ENCODE data around the gene ZFX.

Gene ZFX

DNA sequence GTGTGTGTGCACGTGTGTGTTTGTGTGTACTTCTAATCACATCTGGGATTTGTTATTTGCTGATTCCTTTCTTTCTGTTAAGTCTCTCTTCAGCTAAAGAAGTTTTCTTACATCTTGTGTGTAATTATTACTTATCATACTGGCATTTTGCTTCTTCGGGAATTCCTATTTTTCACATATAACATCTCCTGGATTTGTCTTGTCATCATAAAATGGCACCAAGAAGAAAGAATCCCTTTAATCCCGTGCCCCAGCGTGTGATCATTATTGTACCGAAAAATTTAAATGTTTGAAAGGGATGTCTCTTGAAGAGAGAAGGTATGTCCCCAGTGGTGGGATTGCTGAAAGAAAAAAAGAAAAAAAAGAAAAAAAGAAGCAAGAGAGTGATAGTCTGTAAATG, 72.3 kb downstream of the ZFX start:
- H2BK5ac ChIP-seq (ENCODE audit: low read length): no peak overlapping the region
- H3K27me3 ChIP-seq (ENCODE audit: insufficient read depth, low read length, poor library complexity): no peaks in the 10 kb centered on the region
- no peak overlapping the region for H3K27ac ChIP-seq (ENCODE audit: low read depth, low read length)
- no peak overlapping the region for H2BK15ac ChIP-seq (replicated peaks; ENCODE audit: low read depth)
- DNase-seq: no peak
- no peak overlapping the region for H3K9ac ChIP-seq (ENCODE audit: low read length)
- H3K79me1 ChIP-seq (ENCODE audit: low read length): no peaks in the 10 kb centered on the region
- no peak overlapping the region for H2AK5ac ChIP-seq (ENCODE audit: low read length)
- no peak overlapping the region for H3K18ac ChIP-seq (ENCODE audit: low read length)
- H3K56ac ChIP-seq (ENCODE audit: low read length): no peak overlapping the region
- H3K79me2 ChIP-seq (ENCODE audit: control insufficient read depth, insufficient read depth, low read length): no peaks in the 10 kb centered on the region
- no peak overlapping the region for H3K23ac ChIP-seq (ENCODE audit: low read length)
- no peaks in the 10 kb centered on the region for H3K36me3 ChIP-seq (ENCODE audit: control insufficient read depth, insufficient read depth, low read length)
- no peak overlapping the region for H3K4me3 ChIP-seq (ENCODE audit: low read length)
- H4K8ac ChIP-seq (ENCODE audit: low read depth, low read length): no peak overlapping the region
- WGBS (ENCODE audit: extremely low coverage, insufficient coverage, low lambda C conversion rate): no CpG with 5 or more reads among the region's 5 CpGs
- no peak overlapping the region for H3K4ac ChIP-seq (ENCODE audit: low read depth, low read length)
- no peak overlapping the region for H4K5ac ChIP-seq (ENCODE audit: low read length)
- H3K4me2 ChIP-seq (ENCODE audit: low read length): no peak overlapping the region
- no peaks in the 10 kb centered on the region for H3K4me1 ChIP-seq (ENCODE audit: control insufficient read depth, low read depth, low read length)
- H2BK120ac ChIP-seq (ENCODE audit: low read depth, low read length): no peak overlapping the region

DNA sequence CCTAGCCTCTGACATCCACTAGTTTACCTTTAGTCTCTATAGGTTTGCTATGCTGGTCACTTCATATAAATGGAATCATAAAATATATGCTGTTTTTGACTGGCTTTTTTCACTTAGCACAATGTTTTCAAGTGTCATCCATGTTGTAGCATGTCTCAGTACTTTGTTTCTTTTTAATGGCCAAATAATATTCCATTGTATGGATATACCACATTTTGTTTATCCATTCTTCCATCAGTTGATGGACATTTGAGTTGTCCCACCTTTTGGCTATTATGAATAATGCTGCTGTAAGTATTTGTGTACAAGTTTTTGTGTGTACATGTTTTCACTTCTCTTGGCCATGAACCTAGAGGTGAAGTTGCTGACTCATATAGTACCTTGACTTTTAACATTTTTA, 75.7 kb downstream of the ZFX start:
- H2BK5ac ChIP-seq (ENCODE audit: low read length): no peak overlapping the region
- no peak overlapping the region for H2BK120ac ChIP-seq (ENCODE audit: low read depth, low read length)
- H3K36me3 ChIP-seq (ENCODE audit: control insufficient read depth, insufficient read depth, low read length): no peaks in the 10 kb centered on the region
- no peak overlapping the region for H4K5ac ChIP-seq (ENCODE audit: low read length)
- H3K9ac ChIP-seq (ENCODE audit: low read length): no peak overlapping the region
- H3K27me3 ChIP-seq (ENCODE audit: insufficient read depth, low read length, poor library complexity): no peaks in the 10 kb centered on the region
- H3K4me1 ChIP-seq (ENCODE audit: control insufficient read depth, low read depth, low read length): no peaks in the 10 kb centered on the region
- H3K56ac ChIP-seq (ENCODE audit: low read length): no peak overlapping the region
- H3K79me2 ChIP-seq (ENCODE audit: control insufficient read depth, insufficient read depth, low read length): no peaks in the 10 kb centered on the region
- no peak overlapping the region for H3K4me3 ChIP-seq (ENCODE audit: low read length)
- no peak overlapping the region for H2AK5ac ChIP-seq (ENCODE audit: low read length)
- H4K8ac ChIP-seq (ENCODE audit: low read depth, low read length): no peak overlapping the region
- no peak overlapping the region for H3K27ac ChIP-seq (ENCODE audit: low read depth, low read length)
- H2BK15ac ChIP-seq (replicated peaks; ENCODE audit: low read depth): no peak overlapping the region
- H3K79me1 ChIP-seq (ENCODE audit: low read length): no peaks in the 10 kb centered on the region
- no peak overlapping the region for H3K18ac ChIP-seq (ENCODE audit: low read length)
- no peak overlapping the region for H3K4ac ChIP-seq (ENCODE audit: low read depth, low read length)
- no peak overlapping the region for H3K4me2 ChIP-seq (ENCODE audit: low read length)
- no peak for DNase-seq
- no peak overlapping the region for H3K23ac ChIP-seq (ENCODE audit: low read length)

DNA sequence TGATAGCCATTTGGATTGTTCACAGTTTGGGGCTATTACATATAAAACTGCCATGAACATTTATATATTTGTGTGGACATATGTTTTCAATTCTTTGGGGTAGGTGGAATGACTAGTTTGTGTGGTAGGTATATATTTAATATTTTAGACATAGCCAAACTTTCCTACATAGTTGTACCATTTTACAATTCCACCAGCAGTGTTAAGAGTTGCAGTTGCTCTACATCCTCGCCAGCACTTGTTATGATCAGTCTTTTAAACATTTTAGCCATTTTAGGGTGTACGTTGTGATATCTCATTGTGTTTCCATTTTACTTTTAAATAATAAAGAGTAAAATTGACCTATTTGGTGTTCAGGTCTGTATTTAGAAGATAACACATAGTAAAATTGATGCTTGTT, 76.6 kb downstream of the ZFX start:
- H3K36me3 ChIP-seq (ENCODE audit: control insufficient read depth, insufficient read depth, low read length): no peaks in the 10 kb centered on the region
- H3K23ac ChIP-seq (ENCODE audit: low read length): no peak overlapping the region
- H3K4me3 ChIP-seq (ENCODE audit: low read length): no peak overlapping the region
- no peaks in the 10 kb centered on the region for H3K79me1 ChIP-seq (ENCODE audit: low read length)
- H4K8ac ChIP-seq (ENCODE audit: low read depth, low read length): no peak overlapping the region
- no peak overlapping the region for H3K4ac ChIP-seq (ENCODE audit: low read depth, low read length)
- H3K4me2 ChIP-seq (ENCODE audit: low read length): no peak overlapping the region
- H3K4me1 ChIP-seq (ENCODE audit: control insufficient read depth, low read depth, low read length): no peaks in the 10 kb centered on the region
- H4K5ac ChIP-seq (ENCODE audit: low read length): no peak overlapping the region
- no peak overlapping the region for H3K9ac ChIP-seq (ENCODE audit: low read length)
- H2BK120ac ChIP-seq (ENCODE audit: low read depth, low read length): no peak overlapping the region
- H2BK5ac ChIP-seq (ENCODE audit: low read length): no peak overlapping the region
- no peaks in the 10 kb centered on the region for H3K27me3 ChIP-seq (ENCODE audit: insufficient read depth, low read length, poor library complexity)
- no peak overlapping the region for H2BK15ac ChIP-seq (replicated peaks; ENCODE audit: low read depth)
- no peak overlapping the region for H3K56ac ChIP-seq (ENCODE audit: low read length)
- no peaks in the 10 kb centered on the region for H3K79me2 ChIP-seq (ENCODE audit: control insufficient read depth, insufficient read depth, low read length)
- H3K18ac ChIP-seq (ENCODE audit: low read length): no peak overlapping the region
- no peak overlapping the region for H3K27ac ChIP-seq (ENCODE audit: low read depth, low read length)
- no peak for DNase-seq
- no peak overlapping the region for H2AK5ac ChIP-seq (ENCODE audit: low read length)
- no CpG with 5 or more reads among the region's 2 CpGs for WGBS (ENCODE audit: extremely low coverage, insufficient coverage, low lambda C conversion rate)

DNA sequence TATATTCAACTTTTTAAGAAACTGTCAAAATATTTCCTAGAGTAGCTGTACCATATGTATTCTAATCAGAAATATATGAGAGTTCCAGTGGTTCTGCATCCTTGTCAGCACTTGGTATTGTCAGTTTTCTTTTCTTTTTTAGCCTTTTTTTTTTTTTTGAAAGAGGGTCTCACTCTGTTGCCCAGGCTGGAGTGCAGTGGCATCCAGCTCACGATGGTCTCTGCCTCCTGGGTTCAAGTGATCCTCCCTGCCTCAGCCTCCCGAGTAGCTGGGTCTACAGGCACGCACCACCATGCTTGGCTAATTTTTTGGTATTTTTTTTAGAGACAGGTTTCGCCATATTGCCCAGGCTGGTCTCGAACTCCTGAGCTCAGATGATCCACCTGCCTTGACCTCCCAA, 79.1 kb downstream of the ZFX start:
- Histone ChIP-seq H3K23ac (ENCODE audit: low read length) (no peak overlapping the region), H4K8ac (ENCODE audit: low read depth, low read length) (no peak overlapping the region), H3K9ac (ENCODE audit: low read length) (no peak overlapping the region), H3K27ac (ENCODE audit: low read depth, low read length) (no peak overlapping the region), H3K4me1 (ENCODE audit: control insufficient read depth, low read depth, low read length) (no peaks in the 10 kb centered on the region), H3K27me3 (ENCODE audit: insufficient read depth, low read length, poor library complexity) (no peaks in the 10 kb centered on the region), H3K79me2 (ENCODE audit: control insufficient read depth, insufficient read depth, low read length) (no peaks in the 10 kb centered on the region), H2AK5ac (ENCODE audit: low read length) (no peak overlapping the region), H3K56ac (ENCODE audit: low read length) (no peak overlapping the region), H2BK5ac (ENCODE audit: low read length) (no peak overlapping the region), H2BK120ac (ENCODE audit: low read depth, low read length) (no peak overlapping the region), H3K18ac (ENCODE audit: low read length) (no peak overlapping the region), H3K4me2 (ENCODE audit: low read length) (no peak overlapping the region), H3K79me1 (ENCODE audit: low read length) (no peaks in the 10 kb centered on the region), H3K4me3 (ENCODE audit: low read length) (no peak overlapping the region), H3K4ac (ENCODE audit: low read depth, low read length) (no peak overlapping the region), H3K36me3 (ENCODE audit: control insufficient read depth, insufficient read depth, low read length) (no peaks in the 10 kb centered on the region), H2BK15ac (replicated peaks; ENCODE audit: low read depth) (no peak overlapping the region), H4K5ac (ENCODE audit: low read length) (no peak overlapping the region)
- no CpG with 5 or more reads among the region's 5 CpGs for WGBS (ENCODE audit: extremely low coverage, insufficient coverage, low lambda C conversion rate)
- DNase-seq: no peak

DNA sequence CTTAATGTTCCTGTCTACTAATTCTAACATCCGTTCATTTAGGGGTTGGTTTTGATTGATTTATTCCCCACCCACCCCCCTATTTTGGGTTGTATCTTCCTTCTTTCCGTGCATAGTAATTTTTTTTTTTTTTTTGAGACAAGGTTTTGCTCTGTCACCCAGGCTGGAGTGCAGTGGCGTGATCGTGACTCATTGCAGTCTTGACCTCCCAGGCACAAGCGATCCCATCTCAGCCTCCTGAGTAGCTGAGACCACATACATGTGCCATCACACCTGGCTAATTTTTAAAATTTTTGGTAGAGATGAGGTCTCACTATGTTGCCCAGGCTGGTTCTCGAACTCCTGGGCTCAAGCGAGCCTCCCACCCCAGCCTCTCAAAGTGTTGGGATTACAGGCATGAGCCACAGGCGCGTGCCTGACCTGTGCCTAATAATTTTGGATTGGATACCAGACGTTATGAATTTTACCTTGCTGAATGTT, 79.9 kb downstream of the ZFX start:
- Histone ChIP-seq H3K23ac (ENCODE audit: low read length) (no peak overlapping the region), H3K27me3 (ENCODE audit: insufficient read depth, low read length, poor library complexity) (no peaks in the 10 kb centered on the region), H3K79me2 (ENCODE audit: control insufficient read depth, insufficient read depth, low read length) (no peaks in the 10 kb centered on the region), H4K8ac (ENCODE audit: low read depth, low read length) (no peak overlapping the region), H3K9ac (ENCODE audit: low read length) (no peak overlapping the region), H3K27ac (ENCODE audit: low read depth, low read length) (no peak overlapping the region), H4K5ac (ENCODE audit: low read length) (no peak overlapping the region), H2BK120ac (ENCODE audit: low read depth, low read length) (no peak overlapping the region), H3K4me3 (ENCODE audit: low read length) (no peak overlapping the region), H3K36me3 (ENCODE audit: control insufficient read depth, insufficient read depth, low read length) (no peaks in the 10 kb centered on the region), H2BK15ac (replicated peaks; ENCODE audit: low read depth) (no peak overlapping the region), H3K56ac (ENCODE audit: low read length) (no peak overlapping the region), H2BK5ac (ENCODE audit: low read length) (no peak overlapping the region), H3K79me1 (ENCODE audit: low read length) (no peaks in the 10 kb centered on the region), H3K4ac (ENCODE audit: low read depth, low read length) (no peak overlapping the region), H2AK5ac (ENCODE audit: low read length) (no peak overlapping the region), H3K4me2 (ENCODE audit: low read length) (no peak overlapping the region), H3K18ac (ENCODE audit: low read length) (no peak overlapping the region), H3K4me1 (ENCODE audit: control insufficient read depth, low read depth, low read length) (no peaks in the 10 kb centered on the region)
- no CpG with 5 or more reads among the region's 10 CpGs for WGBS (ENCODE audit: extremely low coverage, insufficient coverage, low lambda C conversion rate)
- no peak for DNase-seq

DNA sequence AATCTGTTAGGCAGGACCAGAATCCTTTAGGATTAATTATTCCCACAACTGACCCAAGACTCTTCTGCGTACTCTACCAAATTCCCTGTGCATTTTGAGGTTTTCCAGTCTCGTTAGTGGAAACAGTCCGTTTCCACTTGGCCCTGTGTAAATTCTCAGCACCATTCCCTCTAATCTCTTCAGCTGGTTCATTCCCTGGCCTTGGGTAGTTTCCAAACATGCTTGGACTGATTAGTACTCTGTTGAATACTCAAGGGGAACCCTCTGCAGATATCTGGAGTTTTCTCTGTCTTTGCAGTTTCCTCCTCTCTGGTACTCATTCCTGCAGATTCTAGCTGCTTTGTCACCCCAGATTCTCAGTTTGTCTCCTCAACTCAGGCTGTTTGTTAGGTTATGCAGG, 80.4 kb downstream of the ZFX start:
- Histone ChIP-seq H3K27me3 (ENCODE audit: insufficient read depth, low read length, poor library complexity) (no peaks in the 10 kb centered on the region), H3K9ac (ENCODE audit: low read length) (no peak overlapping the region), H2BK15ac (replicated peaks; ENCODE audit: low read depth) (no peak overlapping the region), H2BK120ac (ENCODE audit: low read depth, low read length) (no peak overlapping the region), H3K4me2 (ENCODE audit: low read length) (no peak overlapping the region), H2AK5ac (ENCODE audit: low read length) (no peak overlapping the region), H3K4me3 (ENCODE audit: low read length) (no peak overlapping the region), H4K8ac (ENCODE audit: low read depth, low read length) (no peak overlapping the region), H3K56ac (ENCODE audit: low read length) (no peak overlapping the region), H3K79me1 (ENCODE audit: low read length) (no peaks in the 10 kb centered on the region), H2BK5ac (ENCODE audit: low read length) (no peak overlapping the region), H3K36me3 (ENCODE audit: control insufficient read depth, insufficient read depth, low read length) (no peaks in the 10 kb centered on the region), H4K5ac (ENCODE audit: low read length) (no peak overlapping the region), H3K4me1 (ENCODE audit: control insufficient read depth, low read depth, low read length) (no peaks in the 10 kb centered on the region), H3K18ac (ENCODE audit: low read length) (no peak overlapping the region), H3K79me2 (ENCODE audit: control insufficient read depth, insufficient read depth, low read length) (no peaks in the 10 kb centered on the region), H3K27ac (ENCODE audit: low read depth, low read length) (no peak overlapping the region), H3K4ac (ENCODE audit: low read depth, low read length) (no peak overlapping the region), H3K23ac (ENCODE audit: low read length) (no peak overlapping the region)
- DNase-seq: no peak
- WGBS (ENCODE audit: extremely low coverage, insufficient coverage, low lambda C conversion rate): no CpG with 5 or more reads among the region's 3 CpGs
